GM23338 (cell line): Measurements from ENCODE around the gene SLC22A16. TPM values are rescaled to one million over a fixed set of nuclear protein-coding genes. Genes with fewer than 3 reads are reported as not detected.

Source experiments
- ATAC-seq: fragments of 200-7000 bp; cut with Tn5 transposase; 3 replicates; pipeline ENCODE4 v1.9.1; 2020
- DNase-seq: peaks from one replicate; pipeline ENCODE4 v3.0.0-alpha.2; 2015; ENCODE audit warnings: low spot score
- H2AFZ ChIP-seq: fragments of 200-600 bp; sonication (generic); 2 replicates; pipeline ENCODE4 v1.8.0; 2016; ENCODE audit warnings: antibody characterized with exemption, mild to moderate bottlenecking, moderate library complexity
- H3F3A ChIP-seq: fragments of 200-600 bp; sonication (generic); replicated peaks from 2 replicates; pipeline ENCODE4 v1.8.0; 2017; ENCODE audit warnings: antibody characterized with exemption, mixed run types, low read depth
- H3K27ac ChIP-seq: fragments of 200-600 bp; sonication (generic); 2 replicates; pipeline ENCODE4 v1.6.1; 2016; ENCODE audit warnings: low read depth
- H3K27me3 ChIP-seq: fragments of 200-600 bp; sonication (generic); 2 replicates; pipeline ENCODE4 v1.8.0; 2016; ENCODE audit warnings: mild to moderate bottlenecking, mixed run types, moderate library complexity; ENCODE audit not compliant: insufficient read depth
- H3K36me3 ChIP-seq: fragments of 200-600 bp; sonication (generic); 2 replicates; pipeline ENCODE4 v1.8.0; 2016; ENCODE audit warnings: mild to moderate bottlenecking; ENCODE audit not compliant: insufficient read depth
- H3K4me1 ChIP-seq: fragments of 200-600 bp; sonication (generic); 2 replicates; pipeline ENCODE4 v1.8.0; 2016; ENCODE audit warnings: mild to moderate bottlenecking, moderate library complexity; ENCODE audit not compliant: insufficient read depth
- H3K4me2 ChIP-seq: fragments of 200-600 bp; sonication (generic); 2 replicates; pipeline ENCODE4 v1.7.1; 2017; ENCODE audit warnings: mixed run types
- H3K4me3 ChIP-seq: fragments of 200-600 bp; sonication (generic); 2 replicates; pipeline ENCODE4 v1.6.1; 2016; ENCODE audit warnings: mixed run types
- H3K79me2 ChIP-seq: fragments of 200-600 bp; sonication (generic); replicated peaks from 2 replicates; pipeline ENCODE4 v1.8.0; 2017; ENCODE audit warnings: mild to moderate bottlenecking; ENCODE audit not compliant: insufficient read depth
- H3K9me2 ChIP-seq: fragments of 200-600 bp; sonication (generic); 2 replicates; pipeline ENCODE4 v1.8.0; 2017; ENCODE audit not compliant: insufficient read depth
- H4K20me1 ChIP-seq: fragments of 200-600 bp; sonication (generic); replicated peaks from 2 replicates; pipeline ENCODE4 v1.8.0; 2017; ENCODE audit warnings: mild to moderate bottlenecking; ENCODE audit not compliant: insufficient read depth
- H3K27ac Mint-ChIP-seq: 2 replicates; pipeline ENCODE4 v1.8.0; 2020; ENCODE audit warnings: inconsistent platforms, mild to moderate bottlenecking, moderate library complexity, mixed read lengths
- H3K27me3 Mint-ChIP-seq: 3 replicates; pipeline ENCODE4 v1.8.0; 2022; ENCODE audit warnings: low read depth, mild to moderate bottlenecking, moderate library complexity, mixed read lengths, inconsistent platforms; ENCODE audit not compliant: insufficient read depth, poor library complexity
- H3K36me3 Mint-ChIP-seq: 3 replicates; pipeline ENCODE4 v1.8.0; 2021; ENCODE audit warnings: low read depth, mild to moderate bottlenecking, inconsistent platforms, moderate library complexity, mixed read lengths
- H3K4me1 Mint-ChIP-seq: 3 replicates; pipeline ENCODE4 v1.8.0; 2020; ENCODE audit warnings: mild to moderate bottlenecking, inconsistent platforms, mixed read lengths
- H3K4me3 Mint-ChIP-seq: 3 replicates; pipeline ENCODE4 v1.8.0; 2021; ENCODE audit warnings: moderate library complexity, mild to moderate bottlenecking, inconsistent platforms, mixed read lengths
- H3K9me3 Mint-ChIP-seq: 3 replicates; pipeline ENCODE4 v1.8.0; 2020; ENCODE audit warnings: moderate library complexity, mild to moderate bottlenecking, inconsistent platforms, mixed read lengths
- CREB1 ChIP-seq: fragments of 250-450 bp; sonication (Bioruptor Pico); IDR thresholded peaks from 2 replicates; pipeline ENCODE4 v1.5.0; 2020; ENCODE audit warnings: low read depth, mild to moderate bottlenecking, moderate library complexity
- EZH2 ChIP-seq: fragments of 200-600 bp; sonication (generic); IDR thresholded peaks from one replicate; pipeline ENCODE4 v1.8.0; 2017; ENCODE audit warnings: antibody characterized with exemption, mild to moderate bottlenecking, low read depth; ENCODE audit not compliant: unreplicated experiment
- JUNB ChIP-seq: IDR thresholded peaks from one replicate; pipeline ENCODE4 v1.6.1; 2016; ENCODE audit warnings: antibody characterized with exemption; ENCODE audit not compliant: unreplicated experiment
- NANOG ChIP-seq: IDR thresholded peaks from 2 replicates; pipeline ENCODE4 v1.6.1; 2016; ENCODE audit warnings: antibody characterized with exemption, borderline replicate concordance
- POLR2AphosphoS5 ChIP-seq: IDR thresholded peaks from 2 replicates; pipeline ENCODE4 v1.6.1; 2016; ENCODE audit warnings: antibody characterized with exemption, low read depth
- ZNF114 ChIP-seq: fragments of 250-450 bp; sonication (Bioruptor Pico); IDR thresholded peaks from 2 replicates; pipeline ENCODE4 v1.5.0; 2020; ENCODE audit warnings: mild to moderate bottlenecking, moderate library complexity
- ZNF462 ChIP-seq: fragments of 250-450 bp; sonication (Bioruptor Pico); IDR thresholded peaks from 2 replicates; pipeline ENCODE4 v1.5.0; 2020; ENCODE audit warnings: mild to moderate bottlenecking, moderate library complexity
- polyA plus RNA-seq: library from polyadenylated mRNA; unstranded; fragments of >200 nt; fragmentation: Nextera tagmentation; extraction: Ambion mirVana; gene quantifications from 2 replicates; pipeline ENCODE4 v1.2.1, GENCODE V29; 2016
- total RNA-seq: library from RNA; depleted of rRNA; stranded (reverse); fragments of >200 nt; shearing (Covaris generic); gene quantifications from 2 replicates; pipeline ENCODE4 v1.2.3, GENCODE V29; 2014

SLC22A16 gene
- total and polyA plus RNA-seq, 2 experiments from 2014 or later, result 0.37 to 0.42 TPM

- no peak for TF ChIP-seq ZNF462 (CRISPR knock-in tag)
- no peak for TF ChIP-seq CREB1
- TF ChIP-seq ZNF114 (CRISPR knock-in tag), result no peak
- TF ChIP-seq POLR2AphosphoS5, result no peak
Observed at GRCh38 chr6:110449541-110449895, 26.9 kb downstream of the SLC22A16 start (continued).

- DNase-seq (no peak), ATAC-seq (no peak)
- Histone ChIP-seq H3K36me3 (no peaks in the 10 kb centered on the region; the same call in 1 of the 2 replicates), H3K4me1 (no peaks in the 10 kb centered on the region), H3F3A (no peaks in the 10 kb centered on the region), H3K4me2 (no peak overlapping the region), H3K27ac (no peak overlapping the region), H4K20me1 (no peaks in the 10 kb centered on the region), H3K79me2 (no peaks in the 10 kb centered on the region), H3K4me3 (no peak overlapping the region), H3K9me2 (peaks cover 17% of the 10 kb centered on the region), H2AFZ (peak overlapping the region; percentile 47; the same call in 1 of the 2 replicates), H3K27me3 (no peaks in the 10 kb centered on the region)
- no peak overlapping the region for H3K27ac Mint-ChIP-seq
- TF ChIP-seq JUNB (no peak), NANOG (no peak), POLR2AphosphoS5 (no peak), EZH2 (no peak)
- H3K36me3 Mint-ChIP-seq, result no peaks in the 10 kb centered on the region
- no peaks in the 10 kb centered on the region for H3K27me3 Mint-ChIP-seq
- H3K9me3 Mint-ChIP-seq, result no peaks in the 10 kb centered on the region
- no peak overlapping the region for H3K4me3 Mint-ChIP-seq
- no peaks in the 10 kb centered on the region for H3K4me1 Mint-ChIP-seq
Observed at GRCh38 chr6:110448846-110449540, 27.4 kb downstream of the SLC22A16 start.
